Adrenal gland (tissue), 12 donors: ENCODE measurements around the gene ANKMY1. TPM values are rescaled to one million over a fixed set of nuclear protein-coding genes. Genes with fewer than 3 reads are reported as not detected.

ENCODE experiments used
- DNase-seq, 7 donors: peaks; one replicate each; pipeline ENCODE4 v3.0.0-alpha.2; 2019 to 2020
- H3K27ac ChIP-seq, 5 donors: fragments of 200-600 bp; sonication (generic) in 4 of 5; 1 replicate in 3 of 5; 2 replicates in 2 of 5; pipeline versions ENCODE4 v1.5.1 to v1.8.0; 2016 to 2020; ENCODE audit warnings: mild to moderate bottlenecking in 1 of 5
- H3K27me3 ChIP-seq: fragments of 200-600 bp; 2 replicates; pipeline ENCODE4 v1.8.0; 2021
- H3K36me3 ChIP-seq, 2 donors: fragments of 200-600 bp; replicated peaks in 1 of 2; 1 replicate in 1 of 2; 2 replicates in 1 of 2; pipeline versions ENCODE4 v1.5.1 to v1.8.0; 2018 to 2022
- H3K4me1 ChIP-seq, 2 donors: fragments of 200-600 bp; replicated peaks in 1 of 2; 1 replicate in 1 of 2; 2 replicates in 1 of 2; pipeline versions ENCODE4 v1.5.1 to v1.8.0; 2018 to 2021
- H3K4me3 ChIP-seq, 4 donors: fragments of 200-600 bp; sonication (generic) in 3 of 4; one replicate each; pipeline ENCODE4 v1.5.1; 2016 to 2018
- H3K9me3 ChIP-seq, 3 donors: fragments of 200-600 bp; sonication (generic) in 1 of 3; replicated peaks in 1 of 3; 1 replicate in 2 of 3; 2 replicates in 1 of 3; pipeline versions ENCODE4 v1.5.1 to v1.8.0; 2016 to 2021
- POLR2A ChIP-seq, 2 donors: fragments of 450-650 bp; IDR thresholded peaks; one replicate each; pipeline ENCODE4 v1.6.1; 2017; ENCODE audit warnings: antibody characterized with exemption in 2 of 2, mild to moderate bottlenecking in 2 of 2, moderate library complexity in 1 of 2
- WGBS, 4 donors: extraction: QIAGEN DNeasy Blood & Tissue Kit in 2 of 4; methylation state at CpG; one replicate each; pipeline versions ENCODE4 v1.1.5 to v1.1.7; 2013 to 2017; 5-methylcytosine and 5-hydroxymethylcytosine counted together
- intact Hi-C, 2 donors: fragments of 100-400 bp; cut with DNase I; formaldehyde crosslinking; loops; one replicate each; pipeline versions ENCODE4 v1.14.1 to v1.15.0; 2022 to 2023
- polyA plus RNA-seq, 3 donors: library from polyadenylated mRNA; stranded (reverse); fragments of 200-250 nt in 2 of 3; fragments of 350-450 nt in 1 of 3; fragmentation: Illumina TruSeq in 1 of 3; extraction: RNeasy Lipid Tissue Mini Kit (QIAGEN cat#74804) in 1 of 3; gene quantifications; one replicate each; pipeline ENCODE4 v1.2.3, GENCODE V29; 2013 to 2014
- total RNA-seq, 9 donors: library from RNA; depleted of rRNA in 4 of 9; stranded (reverse); fragments of >200 nt in 4 of 9; fragments of 120-200 nt in 1 of 9; fragmentation: NEBNext Ultra II Directional in 1 of 9; extraction: Animal tissue kit (Norgen Biotek cat#: 25700) in 1 of 9; gene quantifications; one replicate each; pipeline versions ENCODE4 v1.1.0 to v1.2.4, GENCODE V29; 2013 to 2023
- TF ChIP-seq, protein P1 (sequence below), 6 experiments: fragments of 450-650 bp in 4 of 6; fragments of 200-600 bp in 2 of 6; sonication (generic) in 1 of 6; IDR thresholded peaks; 1 replicate in 5 of 6; 2 replicates in 1 of 6; pipeline versions ENCODE4 v1.5.1 to v1.8.0; 2016 to 2021; ENCODE audit warnings: antibody characterized with exemption in 6 of 6, mild to moderate bottlenecking in 2 of 6, moderate library complexity in 1 of 6
- donor health status: healthy with polysubstance abuse.
- donor health status: Bipolar disorder and iron deficiency.
- donor health status: DM: yes; HTN: yes; CAD: no.
- donor health status: DM: no; HTN: no; CAD: no.
- donor health status: DM: no; HTN: no; CAD: no.
- donor health status: DM: yes; HTN: yes; CAD: no.

The ANKMY1 gene
- total and polyA plus RNA-seq, 12 donors = 7.2 to 31.7 (median 12.0) TPM

GRCh38 chr2:240480834-240481623 is 76.8 kb downstream of the ANKMY1 start:
- Histone ChIP-seq H3K4me3 (no peak overlapping the region), H3K9me3 (no peaks in the 10 kb centered on the region), H3K27me3 (no peaks in the 10 kb centered on the region), H3K36me3 (no peaks in the 10 kb centered on the region), H3K4me1 (no peaks in the 10 kb centered on the region), H3K27ac (no peak overlapping the region)
- WGBS, 4 donors = 93 to 97% (median 95%) methylated on average over 20 to 25 of the region's 25 CpGs
- no peak for TF ChIP-seq POLR2A (IDR thresholded peaks at IDR 0.05)
- TF ChIP-seq, protein P1, sequence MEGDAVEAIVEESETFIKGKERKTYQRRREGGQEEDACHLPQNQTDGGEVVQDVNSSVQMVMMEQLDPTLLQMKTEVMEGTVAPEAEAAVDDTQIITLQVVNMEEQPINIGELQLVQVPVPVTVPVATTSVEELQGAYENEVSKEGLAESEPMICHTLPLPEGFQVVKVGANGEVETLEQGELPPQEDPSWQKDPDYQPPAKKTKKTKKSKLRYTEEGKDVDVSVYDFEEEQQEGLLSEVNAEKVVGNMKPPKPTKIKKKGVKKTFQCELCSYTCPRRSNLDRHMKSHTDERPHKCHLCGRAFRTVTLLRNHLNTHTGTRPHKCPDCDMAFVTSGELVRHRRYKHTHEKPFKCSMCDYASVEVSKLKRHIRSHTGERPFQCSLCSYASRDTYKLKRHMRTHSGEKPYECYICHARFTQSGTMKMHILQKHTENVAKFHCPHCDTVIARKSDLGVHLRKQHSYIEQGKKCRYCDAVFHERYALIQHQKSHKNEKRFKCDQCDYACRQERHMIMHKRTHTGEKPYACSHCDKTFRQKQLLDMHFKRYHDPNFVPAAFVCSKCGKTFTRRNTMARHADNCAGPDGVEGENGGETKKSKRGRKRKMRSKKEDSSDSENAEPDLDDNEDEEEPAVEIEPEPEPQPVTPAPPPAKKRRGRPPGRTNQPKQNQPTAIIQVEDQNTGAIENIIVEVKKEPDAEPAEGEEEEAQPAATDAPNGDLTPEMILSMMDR (IDR thresholded peaks at IDR 0.05) = no peak
- DNase-seq = peak in 2 of 7 donors; percentile 16 to 37
- intact Hi-C loops = no loop called here

- 80 to 97% (median 84%) methylated on average over 10 to 12 of the region's 12 CpGs for WGBS, 4 donors
- intact Hi-C loops = no loop called here
- no peak overlapping the region for H3K27ac ChIP-seq
- no peaks in the 10 kb centered on the region for H3K4me1 ChIP-seq
- peak in 2 of 7 donors; percentile 15 to 33 for DNase-seq
- H3K36me3 ChIP-seq = no peaks in the 10 kb centered on the region
- H3K4me3 ChIP-seq = no peak overlapping the region
- TF ChIP-seq POLR2A (IDR thresholded peaks at IDR 0.05) = no peak
- TF ChIP-seq, protein P1 (IDR thresholded peaks at IDR 0.05) = no peak
- H3K27me3 ChIP-seq = no peaks in the 10 kb centered on the region
- no peaks in the 10 kb centered on the region for H3K9me3 ChIP-seq
Observed at GRCh38 chr2:240479111-240479501, 78.7 kb downstream of the ANKMY1 start.

- no peaks in the 10 kb centered on the region for H3K27me3 ChIP-seq
- DNase-seq = peak in 2 of 7 donors; percentile 17 to 28
- no peaks in the 10 kb centered on the region for H3K9me3 ChIP-seq
- H3K27ac ChIP-seq = no peak overlapping the region
- intact Hi-C loops = no loop called here
- TF ChIP-seq POLR2A (IDR thresholded peaks at IDR 0.05) = no peak
- TF ChIP-seq, protein P1 (IDR thresholded peaks at IDR 0.05) = no peak
- no peaks in the 10 kb centered on the region for H3K4me1 ChIP-seq
- 93 to 96% (median 94%) methylated on average over 16 to 21 of the region's 21 CpGs for WGBS, 4 donors
- H3K36me3 ChIP-seq = no peaks in the 10 kb centered on the region
- H3K4me3 ChIP-seq = no peak overlapping the region
Observed at GRCh38 chr2:240478346-240479110, 79.3 kb downstream of the ANKMY1 start.

- DNase-seq = no peak
Observed at GRCh38 chr2:240477916-240478315, 79.9 kb downstream of the ANKMY1 start.

More at GRCh38 chr2:240477916-240478315, 79.9 kb downstream of the ANKMY1 start:
- Histone ChIP-seq H3K27ac (no peak overlapping the region), H3K36me3 (no peaks in the 10 kb centered on the region), H3K4me3 (no peak overlapping the region), H3K9me3 (no peaks in the 10 kb centered on the region), H3K27me3 (no peaks in the 10 kb centered on the region), H3K4me1 (no peaks in the 10 kb centered on the region)
- TF ChIP-seq, protein P1 (IDR thresholded peaks at IDR 0.05) = no peak
- TF ChIP-seq POLR2A (IDR thresholded peaks at IDR 0.05) = no peak
- WGBS, 4 donors = 92 to 95% (median 93%) methylated on average over 13 of the region's 13 CpGs
- intact Hi-C loops = no loop called here
